ENCODE measurements around the gene CDC5L.
"Not testable (repeated sequence)": the region's sequence is repeated elsewhere in the genome, so short reads cannot be mapped to it uniquely, and the experiment has no call there.

CDC5L gene

DNA sequence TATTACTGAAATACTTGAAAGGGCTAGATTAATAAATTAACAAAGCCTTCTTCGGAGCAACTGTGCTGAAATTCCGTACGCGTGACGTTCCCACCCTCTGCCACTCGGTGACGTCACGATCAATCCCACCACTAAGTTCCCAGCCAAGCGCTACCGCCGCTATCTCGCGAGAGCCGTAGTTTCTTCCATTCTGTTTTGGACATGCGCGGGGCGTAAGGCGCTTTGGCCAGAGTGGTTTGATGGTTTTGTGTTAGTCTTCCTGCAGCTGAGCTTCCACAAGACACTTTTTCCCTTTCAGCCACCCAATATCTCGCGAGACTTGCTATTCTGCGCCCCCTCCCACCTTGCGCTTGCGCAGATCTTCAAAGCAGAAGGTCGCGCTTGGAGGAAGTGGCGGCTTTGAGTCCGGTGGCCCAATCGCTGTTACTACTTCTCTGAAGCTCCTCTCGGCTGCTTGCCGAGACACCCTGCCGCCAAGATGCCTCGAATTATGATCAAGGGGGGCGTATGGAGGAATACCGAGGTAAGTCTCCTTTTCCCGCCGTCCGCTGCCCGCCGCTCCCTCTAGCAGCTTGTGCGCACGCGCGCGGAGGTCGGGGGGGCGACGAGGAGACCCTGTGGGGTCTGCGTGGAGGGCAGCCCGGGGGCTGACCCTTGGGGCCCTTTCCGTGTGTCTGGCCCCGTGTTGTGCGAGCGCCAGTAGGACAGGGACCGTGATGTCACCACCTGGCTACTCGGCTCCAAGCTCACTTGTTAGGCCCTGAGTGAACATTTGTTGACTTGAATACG is at the start of gene CDC5L:
Gene CDC5L (plus strand): TSS at position 361 of the 789 bp plus-strand sequence. CDS start 118 bp downstream, at position 479.
- DNase-seq = peak; percentile 96

DNA sequence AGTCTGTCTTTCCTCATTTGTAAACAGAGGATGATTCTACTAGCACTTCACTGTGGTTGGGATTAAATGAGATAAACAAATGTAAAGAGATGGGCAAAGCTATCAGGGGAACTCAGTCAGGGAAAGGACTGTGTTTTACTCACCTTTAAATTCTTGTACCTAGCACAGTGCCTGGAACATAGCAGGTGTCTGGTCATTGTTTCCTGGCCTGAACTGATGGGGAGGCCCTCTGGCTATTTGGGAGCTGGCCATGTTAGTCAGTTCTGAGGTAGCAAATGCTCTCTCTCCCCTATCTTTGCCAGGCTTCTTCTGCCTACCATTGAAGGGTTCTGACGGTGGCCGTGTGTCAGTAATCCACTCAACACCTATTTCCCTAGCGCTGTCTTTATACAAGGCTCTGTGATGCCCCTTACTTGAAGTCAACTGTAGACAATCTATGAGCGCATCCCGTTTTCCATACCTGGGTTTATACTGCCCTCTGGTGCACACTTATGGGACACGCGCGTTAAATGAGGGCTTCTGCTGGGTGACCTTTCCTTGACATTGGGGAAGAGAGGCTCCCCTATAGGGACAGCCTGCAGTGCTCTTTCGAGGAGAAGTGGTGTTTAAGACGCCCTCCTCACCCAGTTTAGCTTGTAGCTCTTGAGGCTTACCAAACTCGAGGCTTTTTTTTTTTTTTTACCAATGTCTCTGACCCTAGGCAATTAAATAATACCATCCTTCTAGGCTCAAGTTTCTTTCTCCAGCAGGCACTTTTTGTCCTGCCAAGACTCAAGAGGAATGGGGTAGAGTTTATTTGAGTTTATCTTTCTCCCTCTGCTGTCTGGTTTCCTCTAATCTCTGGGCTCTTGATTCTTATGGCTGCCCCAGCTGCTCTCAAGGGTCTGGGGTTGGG is 49.0 kb upstream of the CDC5L start:
- DNase-seq = peak; percentile 84

DNA sequence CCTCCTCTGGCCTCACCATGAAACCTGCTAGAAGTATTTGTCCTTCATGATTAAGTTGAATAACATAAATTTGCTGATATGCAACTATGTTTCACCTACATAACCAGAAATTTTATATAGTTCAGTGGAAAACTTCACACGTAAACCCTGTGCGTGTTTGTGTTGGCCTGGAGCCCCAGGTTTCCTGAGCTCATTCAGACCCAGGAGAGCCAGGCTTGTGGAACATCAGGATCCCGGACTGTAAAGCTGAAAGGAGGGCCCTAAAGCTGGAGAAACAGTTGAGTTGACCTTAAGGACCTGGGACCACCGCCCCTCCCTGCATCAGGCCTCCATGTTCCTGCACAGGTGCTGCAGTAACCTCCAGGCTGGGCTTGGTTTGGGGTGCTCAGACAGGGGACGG is 48.2 kb upstream of the CDC5L start:
- peak; percentile 52 for DNase-seq

GRCh38 chr6:44339763-44340625 is 47.5 kb upstream of the CDC5L start:
- peak; percentile 50 for DNase-seq

DNA sequence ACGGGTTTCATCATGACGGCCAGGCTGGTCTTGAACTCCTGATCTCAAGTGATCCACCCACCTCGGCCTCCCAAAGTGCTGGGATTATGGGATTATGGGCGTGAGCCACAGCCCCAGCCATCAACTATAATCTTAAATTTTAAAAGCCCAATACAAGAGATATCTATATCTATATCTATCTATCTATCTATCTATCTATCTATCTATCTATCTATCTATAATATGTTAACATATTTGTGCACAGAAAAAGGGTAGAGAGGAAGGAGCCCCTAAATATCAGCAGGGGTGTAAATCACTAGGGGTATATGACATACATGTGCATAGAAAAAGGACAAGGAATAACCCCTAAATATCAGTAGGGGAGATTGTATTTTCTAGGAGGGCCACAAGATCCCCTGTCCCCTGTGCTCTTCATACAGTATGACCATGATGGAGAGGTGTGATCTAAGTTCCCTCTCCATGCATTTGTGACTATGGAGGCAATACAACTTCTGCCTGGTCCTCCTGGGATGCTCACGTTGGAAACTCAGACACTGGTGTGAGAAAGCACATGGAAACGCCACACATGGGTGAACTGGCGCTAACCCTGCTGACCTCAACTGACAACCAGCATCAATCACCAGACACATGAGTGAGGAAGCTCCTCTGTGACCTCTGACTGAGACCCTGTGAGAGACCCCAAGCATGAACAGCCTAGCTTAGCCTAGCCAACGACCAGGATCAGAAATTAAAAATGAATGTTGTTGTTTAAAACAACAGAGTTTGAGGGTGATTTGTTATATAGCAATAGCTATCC is 46.2 kb upstream of the CDC5L start:
- no peak for DNase-seq

DNA sequence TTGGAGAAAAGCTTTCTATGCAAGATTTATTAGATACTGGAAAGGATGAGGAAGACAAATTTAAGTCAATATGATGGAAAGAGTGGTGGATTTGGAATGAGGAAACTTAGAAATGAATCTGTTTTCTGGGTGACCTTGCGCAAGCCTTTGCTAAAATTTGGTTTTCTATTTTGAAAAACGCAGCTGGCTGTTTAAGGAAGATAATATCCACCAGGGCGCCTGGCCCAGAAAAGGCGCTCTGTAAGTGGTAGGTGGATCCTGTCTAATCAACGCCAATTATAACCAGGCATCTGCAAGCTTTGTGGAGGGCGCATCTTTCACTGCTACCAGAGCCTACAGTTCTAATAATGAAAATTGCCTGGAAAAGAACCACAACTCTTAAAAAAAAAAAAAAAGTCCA is 45.5 kb upstream of the CDC5L start:
- DNase-seq = no peak

- peak; percentile 55 for DNase-seq
Measured at GRCh38 chr6:44342489-44342888, 45.0 kb upstream of the CDC5L start, which contains the start of gene SPATS1. Gene SPATS1, plus strand, starts transcription at chr6:44342650. Its CDS starts 446 bp downstream, at chr6:44343096.

DNA sequence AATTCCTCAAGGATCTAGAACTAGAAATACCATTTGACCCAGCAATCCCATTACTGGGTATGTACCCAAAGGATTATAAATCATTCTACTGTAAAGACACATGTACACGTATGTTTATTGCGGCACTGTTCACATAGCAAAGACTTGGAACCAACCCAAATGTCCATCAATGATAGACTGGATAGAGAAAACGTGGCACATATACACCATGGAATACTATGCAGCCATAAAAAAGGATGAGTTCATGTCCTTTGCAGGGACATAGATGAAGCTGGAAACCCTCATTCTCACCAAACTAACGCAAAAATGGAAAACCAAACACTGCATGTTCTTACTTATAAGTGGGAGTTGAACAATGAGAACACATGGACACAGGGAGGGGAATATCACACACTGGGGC is 40.7 kb upstream of the CDC5L start:
- not testable (repeated sequence) for DNase-seq

DNA sequence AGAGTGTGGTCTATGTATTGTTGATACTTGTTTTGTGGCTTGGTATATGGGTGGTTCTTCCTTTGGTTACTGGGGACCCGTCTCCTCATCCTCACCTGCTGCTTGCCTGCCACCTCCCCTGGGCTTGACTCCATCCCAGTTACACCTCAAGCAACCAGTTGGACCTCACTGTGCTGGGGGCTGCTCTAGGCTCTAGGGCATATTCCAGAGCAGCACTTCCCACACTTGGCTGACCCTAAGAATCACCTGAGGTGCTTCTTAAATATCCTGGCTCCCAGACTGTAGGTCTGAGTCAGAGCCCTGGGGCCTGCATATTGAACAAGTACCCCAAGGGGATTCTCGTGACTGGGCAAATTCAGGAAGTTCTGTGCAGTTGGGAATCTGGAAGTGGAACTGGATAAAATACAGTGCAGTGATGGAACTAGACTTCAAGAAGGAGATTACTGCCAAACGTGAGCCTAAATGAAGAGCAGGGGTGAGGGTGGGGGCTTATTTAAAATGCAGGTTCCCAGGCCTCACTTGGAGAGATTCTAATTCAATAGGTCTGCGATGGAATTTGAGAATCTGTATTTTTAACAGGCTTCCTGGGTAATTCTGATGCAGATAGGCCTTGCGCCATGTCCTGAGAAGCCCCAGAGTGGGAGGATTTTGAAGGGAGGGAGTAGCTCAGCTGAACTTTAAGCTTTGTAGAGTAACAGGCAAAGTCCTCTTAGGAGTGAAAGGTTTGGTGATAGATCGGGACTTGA is 37.4 kb upstream of the CDC5L start:
- peak; percentile 28 for DNase-seq

GRCh38 chr6:44350650-44350994 is 36.9 kb upstream of the CDC5L start:
- not testable (repeated sequence) for DNase-seq

- DNase-seq = no peak
Measured at GRCh38 chr6:44352259-44352658, 35.2 kb upstream of the CDC5L start.

- DNase-seq = no peak
Measured at GRCh38 chr6:44353336-44353735, 34.2 kb upstream of the CDC5L start.

- peak; percentile 17 for DNase-seq
Measured at GRCh38 chr6:44355640-44356039, 31.9 kb upstream of the CDC5L start.

DNA sequence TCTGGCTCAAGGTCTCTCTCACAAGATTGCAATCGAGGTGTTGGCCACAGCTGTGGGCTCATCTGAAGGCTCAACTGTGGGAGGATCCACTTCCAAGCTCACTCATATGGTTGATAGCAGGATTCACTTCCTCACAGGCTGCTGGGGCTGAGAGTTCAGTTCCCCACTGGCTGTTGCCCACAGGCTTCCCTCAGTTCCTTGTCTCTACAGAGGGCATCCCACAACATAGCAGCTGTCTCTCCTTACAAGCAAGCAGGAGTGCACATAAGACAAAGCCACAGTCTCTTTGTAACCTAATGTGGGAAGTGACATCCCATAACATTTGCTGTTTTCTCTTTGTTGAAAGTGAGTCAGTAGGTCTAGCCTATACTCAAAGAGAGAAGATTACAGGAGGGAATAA is 31.0 kb upstream of the CDC5L start:
- DNase-seq = peak; percentile 38

GRCh38 chr6:44359973-44360372 is 27.5 kb upstream of the CDC5L start:
- DNase-seq = no peak

- no peak for DNase-seq
Measured at GRCh38 chr6:44361947-44362346, 25.6 kb upstream of the CDC5L start.

GRCh38 chr6:44363377-44363926 is 24.1 kb upstream of the CDC5L start:
- no peak for DNase-seq

DNA sequence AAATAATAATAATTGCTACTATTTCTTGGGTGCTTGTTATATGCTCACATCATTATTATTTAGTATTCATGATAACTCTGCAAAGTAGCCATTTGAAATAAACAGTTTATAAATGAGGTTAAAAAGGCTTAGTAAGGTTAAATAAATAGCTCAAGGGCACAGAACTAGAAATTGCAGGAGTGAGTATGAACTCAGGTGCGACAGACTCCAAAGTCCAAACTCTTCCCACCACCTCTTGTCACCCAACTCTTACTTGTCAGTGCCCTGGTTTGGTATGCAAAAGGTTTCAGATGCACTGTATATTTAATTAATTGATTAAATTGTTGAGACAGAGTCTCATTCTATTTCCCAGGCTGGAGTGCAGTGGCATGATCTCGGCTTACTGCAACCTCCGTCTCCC is 20.7 kb upstream of the CDC5L start:
- no peak for DNase-seq

- no peak for DNase-seq
Measured at GRCh38 chr6:44367681-44368080, 19.8 kb upstream of the CDC5L start.

- no peak for DNase-seq
Measured at GRCh38 chr6:44373051-44373450, 14.5 kb upstream of the CDC5L start.

DNA sequence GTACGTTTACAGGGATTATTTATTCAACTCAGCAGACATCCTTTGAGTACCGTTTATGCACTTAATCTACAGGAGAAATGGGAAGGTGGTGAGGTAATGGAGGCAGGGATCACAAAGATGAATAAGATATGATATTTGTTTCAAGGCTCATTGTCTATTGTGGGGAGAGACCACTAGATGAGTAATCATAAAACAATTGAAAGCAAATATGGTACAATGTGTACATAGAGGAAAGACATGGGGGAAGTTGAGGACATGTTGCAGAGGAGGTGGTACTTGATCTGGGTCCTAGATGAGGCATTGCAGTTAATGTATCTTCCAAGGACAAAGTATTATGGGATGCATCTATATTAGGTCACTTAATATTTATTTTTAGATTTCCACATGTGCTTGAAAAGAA is 13.7 kb upstream of the CDC5L start:
- no peak for DNase-seq
